ENCODE measurements around the gene EIF2B2.

The EIF2B2 gene

DNA sequence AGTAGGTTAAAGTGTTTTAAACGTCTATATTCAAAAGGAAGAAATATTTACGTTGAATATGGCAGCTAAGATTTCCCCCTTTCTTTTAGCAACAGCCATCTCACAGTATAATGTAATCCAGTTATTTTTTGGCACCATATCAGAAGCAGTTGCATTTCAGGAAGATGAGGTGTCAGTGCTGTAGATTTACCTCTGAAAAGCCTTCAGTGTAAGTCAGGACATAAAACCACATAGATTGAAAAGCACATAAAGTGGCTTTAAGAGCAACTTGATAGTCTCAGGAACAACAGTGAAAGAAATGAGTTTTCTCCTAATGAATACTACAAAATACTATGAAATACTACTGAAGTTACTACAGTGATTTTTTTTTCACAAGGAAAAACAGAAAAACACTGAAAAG, 41.6 kb downstream of the EIF2B2 start:
- no peak overlapping the region for H3K4me3 ChIP-seq (ENCODE audit: low read depth, low read length)
- TF ChIP-seq, protein P1, sequence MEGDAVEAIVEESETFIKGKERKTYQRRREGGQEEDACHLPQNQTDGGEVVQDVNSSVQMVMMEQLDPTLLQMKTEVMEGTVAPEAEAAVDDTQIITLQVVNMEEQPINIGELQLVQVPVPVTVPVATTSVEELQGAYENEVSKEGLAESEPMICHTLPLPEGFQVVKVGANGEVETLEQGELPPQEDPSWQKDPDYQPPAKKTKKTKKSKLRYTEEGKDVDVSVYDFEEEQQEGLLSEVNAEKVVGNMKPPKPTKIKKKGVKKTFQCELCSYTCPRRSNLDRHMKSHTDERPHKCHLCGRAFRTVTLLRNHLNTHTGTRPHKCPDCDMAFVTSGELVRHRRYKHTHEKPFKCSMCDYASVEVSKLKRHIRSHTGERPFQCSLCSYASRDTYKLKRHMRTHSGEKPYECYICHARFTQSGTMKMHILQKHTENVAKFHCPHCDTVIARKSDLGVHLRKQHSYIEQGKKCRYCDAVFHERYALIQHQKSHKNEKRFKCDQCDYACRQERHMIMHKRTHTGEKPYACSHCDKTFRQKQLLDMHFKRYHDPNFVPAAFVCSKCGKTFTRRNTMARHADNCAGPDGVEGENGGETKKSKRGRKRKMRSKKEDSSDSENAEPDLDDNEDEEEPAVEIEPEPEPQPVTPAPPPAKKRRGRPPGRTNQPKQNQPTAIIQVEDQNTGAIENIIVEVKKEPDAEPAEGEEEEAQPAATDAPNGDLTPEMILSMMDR (IDR thresholded peaks at IDR 0.05; ENCODE audit: low read depth, low read length), result no peak

DNA sequence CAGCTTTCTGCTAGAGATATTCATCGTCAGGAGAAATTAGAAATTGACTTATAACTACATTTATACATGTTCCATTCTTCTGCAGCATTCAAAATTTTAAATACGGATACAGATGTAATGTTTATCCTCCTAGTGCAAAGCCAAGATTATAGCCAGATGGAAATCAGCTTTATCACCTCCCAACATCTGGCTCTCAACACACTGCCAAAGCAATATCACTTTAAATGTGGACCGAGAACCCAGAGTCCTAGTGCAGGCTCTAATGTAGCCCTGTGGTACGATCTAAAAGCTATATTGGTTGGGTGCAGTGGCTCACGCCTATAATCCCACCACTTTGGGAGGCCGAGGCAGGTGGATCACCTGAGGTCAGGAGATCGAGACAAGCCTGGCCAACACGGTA, 42.0 kb downstream of the EIF2B2 start:
- no peak overlapping the region for H3K4me3 ChIP-seq (ENCODE audit: low read depth, low read length)
- TF ChIP-seq, protein P1 (IDR thresholded peaks at IDR 0.05; ENCODE audit: low read depth, low read length), result no peak

DNA sequence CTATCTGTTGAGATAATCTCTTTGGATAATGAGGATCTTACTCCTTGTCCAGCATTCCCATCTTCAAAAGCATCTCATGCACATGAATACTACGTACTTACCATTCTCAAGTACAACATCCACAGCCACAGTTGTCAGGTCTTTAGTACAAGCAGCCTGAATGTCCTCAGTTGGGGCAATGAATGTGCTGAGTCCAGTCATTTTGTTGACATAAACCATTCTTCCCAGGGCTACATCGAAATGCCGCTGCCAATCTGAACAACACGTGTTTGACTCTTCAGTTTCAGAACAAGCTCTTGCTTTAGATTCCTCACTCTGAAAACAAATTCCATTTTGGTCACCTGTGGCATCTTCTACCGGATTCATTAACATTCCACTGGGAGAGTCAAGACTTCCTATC, 43.6 kb downstream of the EIF2B2 start:
- TF ChIP-seq, protein P1 (IDR thresholded peaks at IDR 0.05; ENCODE audit: low read depth, low read length), result no peak
- no peak overlapping the region for H3K4me3 ChIP-seq (ENCODE audit: low read depth, low read length)

DNA sequence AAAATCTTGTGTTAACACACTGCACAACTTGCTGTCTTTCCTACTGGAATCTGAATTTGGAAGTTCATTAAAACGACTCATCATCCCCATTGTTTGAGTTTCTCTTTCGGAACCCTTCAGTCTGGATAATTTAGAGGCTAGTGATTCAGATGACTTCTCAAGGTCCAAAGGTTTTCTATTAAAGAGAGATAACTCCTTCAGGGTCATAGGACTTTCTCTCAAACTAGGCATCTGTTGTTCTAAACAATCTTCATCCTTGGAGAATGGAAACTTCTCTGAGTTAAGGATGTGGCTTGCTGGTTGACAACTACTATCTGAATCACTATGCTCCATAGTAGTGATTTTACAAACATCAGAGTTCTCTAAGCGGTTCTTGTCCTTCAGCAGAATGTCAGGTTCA, 44.2 kb downstream of the EIF2B2 start:
- no peak overlapping the region for H3K4me3 ChIP-seq (ENCODE audit: low read depth, low read length)
- TF ChIP-seq, protein P1 (IDR thresholded peaks at IDR 0.05; ENCODE audit: low read depth, low read length), result no peak

DNA sequence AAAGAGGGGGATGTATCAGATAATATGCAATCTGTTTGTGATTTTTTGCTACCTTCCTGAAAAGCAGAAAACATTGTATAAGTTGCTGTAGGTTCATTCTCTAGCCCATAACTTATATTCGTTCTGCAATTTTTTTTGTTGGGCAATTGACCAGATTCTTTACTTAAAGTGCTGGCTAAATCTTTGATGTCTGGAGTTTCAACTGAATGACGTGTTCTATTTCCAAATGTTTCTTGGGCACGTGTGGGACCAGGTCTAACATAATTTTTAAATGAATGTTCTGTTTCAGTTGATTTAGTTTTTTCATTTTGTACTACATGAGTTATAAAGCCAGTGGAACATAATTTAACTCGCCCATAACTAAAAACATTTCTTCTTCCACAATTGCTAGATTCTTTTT, 44.8 kb downstream of the EIF2B2 start:
- TF ChIP-seq, protein P1 (IDR thresholded peaks at IDR 0.05; ENCODE audit: low read depth, low read length), result no peak
- H3K4me3 ChIP-seq (ENCODE audit: low read depth, low read length), result no peak overlapping the region

DNA sequence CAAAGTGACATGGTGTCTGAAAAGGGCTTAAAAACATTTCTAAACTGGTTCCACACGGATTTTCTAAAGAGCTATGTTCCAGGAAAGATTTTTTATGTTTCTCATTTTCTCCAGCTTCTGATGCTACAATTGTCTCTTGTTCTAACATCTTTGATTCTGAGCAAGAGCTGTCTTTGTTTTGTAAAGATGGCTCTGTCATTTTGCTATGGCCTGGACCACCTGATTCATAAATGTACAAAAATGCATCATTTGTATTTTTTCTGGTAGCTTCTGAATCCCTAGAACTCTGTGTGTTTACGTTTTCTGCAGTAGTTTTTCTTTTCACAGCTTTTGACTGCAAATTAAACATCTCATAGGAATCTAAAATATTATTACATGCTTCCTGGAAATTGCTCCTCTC, 45.4 kb downstream of the EIF2B2 start:
- TF ChIP-seq, protein P1 (IDR thresholded peaks at IDR 0.05; ENCODE audit: low read depth, low read length), result no peak
- H3K4me3 ChIP-seq (ENCODE audit: low read depth, low read length), result no peak overlapping the region

DNA sequence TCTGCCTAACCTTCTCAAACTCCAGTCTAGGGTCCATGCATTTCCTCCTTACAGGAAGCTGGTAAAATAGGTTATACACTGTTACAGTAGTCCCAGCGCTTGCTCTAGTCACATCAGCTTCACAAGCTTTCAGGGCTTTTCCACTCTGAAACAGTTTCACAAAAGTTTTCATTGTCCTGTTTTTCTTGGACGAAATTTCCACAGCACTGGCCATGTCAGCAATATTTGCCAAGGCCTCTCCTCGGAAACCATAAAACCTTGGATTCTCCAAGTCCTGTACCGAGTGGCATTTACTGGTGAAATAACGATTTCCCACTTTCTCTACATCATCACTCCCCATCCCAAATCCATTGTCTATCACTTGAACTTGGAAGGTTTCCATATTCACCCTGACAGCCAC, 46.4 kb downstream of the EIF2B2 start:
- H3K4me3 ChIP-seq (ENCODE audit: low read depth, low read length), result no peak overlapping the region
- TF ChIP-seq, protein P1 (IDR thresholded peaks at IDR 0.05; ENCODE audit: low read depth, low read length), result no peak

All from WI38 (cell line).